Hepatocyte (in vitro differentiated cells): ENCODE results near the gene DMAC2.

ENCODE experiments used
- CTCF ChIP-seq: fragments of 200-600 bp; sonication (generic); IDR thresholded peaks from 2 replicates; pipeline ENCODE4 v1.5.1; 2016; ENCODE audit warnings: antibody characterized with exemption, mild to moderate bottlenecking; ENCODE audit not compliant: poor library complexity
- EZH2 ChIP-seq: fragments of 200-600 bp; sonication (generic); IDR thresholded peaks from 2 replicates; pipeline ENCODE4 v1.6.1; 2016; ENCODE audit warnings: antibody characterized with exemption, mild to moderate bottlenecking, borderline replicate concordance

- TF ChIP-seq CTCF (no peak), EZH2 (no peak)
These were observed 25.8 kb downstream of the DMAC2 start for GRCh38 chr19:41413947-41414346.
